ENCODE results near the gene ZNF831.

Gene ZNF831

DNA sequence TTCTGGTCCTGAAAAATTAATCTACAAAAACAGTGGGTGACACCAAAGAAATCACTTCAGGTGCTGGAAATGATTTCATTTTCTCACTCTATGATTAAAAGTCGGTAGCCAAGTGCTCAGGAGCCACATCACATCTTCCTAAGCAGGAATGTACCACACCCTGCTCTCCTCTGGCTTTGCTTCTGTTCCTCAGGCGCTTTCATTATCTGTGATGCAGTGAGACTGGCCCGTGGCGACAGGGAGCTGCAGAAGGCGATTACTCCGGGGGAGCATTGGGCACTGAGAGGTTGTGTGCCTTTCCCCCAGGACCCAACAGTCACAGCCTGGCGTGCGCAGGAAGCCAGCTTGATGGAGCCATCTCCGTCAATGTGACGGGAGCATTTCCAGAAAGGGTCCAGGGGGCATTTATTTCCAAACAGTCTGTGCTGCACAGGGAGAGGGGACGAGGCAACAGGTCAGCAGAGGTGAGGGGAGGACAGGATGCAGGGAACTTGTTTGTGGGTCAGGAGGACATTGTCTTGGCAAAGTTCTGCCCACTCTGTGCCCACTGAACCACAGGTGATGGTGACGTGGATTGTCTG lies 5.6 kb upstream of the ZNF831 start:
- DNase-seq (ENCODE audit: low read depth) = no peak

DNA sequence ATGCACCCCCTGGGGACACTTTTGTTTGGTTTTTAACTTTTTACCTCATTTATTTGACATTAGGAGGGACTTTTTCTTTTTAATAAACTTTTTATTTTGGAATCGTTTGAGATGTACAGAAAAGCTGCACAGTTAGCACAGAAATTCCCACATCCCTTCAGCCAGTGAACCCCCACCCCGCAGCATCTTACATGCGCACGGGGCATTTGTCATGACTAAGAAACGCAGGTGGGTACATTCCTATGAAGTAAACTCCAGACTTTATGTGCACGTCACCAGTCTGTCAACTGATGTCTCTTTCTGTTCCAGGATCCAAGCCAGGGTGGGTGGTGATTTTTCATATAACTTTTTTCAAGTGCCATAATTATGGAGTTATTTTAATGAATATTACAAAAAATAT lies 4.9 kb upstream of the ZNF831 start:
- DNase-seq (ENCODE audit: low read depth) = no peak

DNA sequence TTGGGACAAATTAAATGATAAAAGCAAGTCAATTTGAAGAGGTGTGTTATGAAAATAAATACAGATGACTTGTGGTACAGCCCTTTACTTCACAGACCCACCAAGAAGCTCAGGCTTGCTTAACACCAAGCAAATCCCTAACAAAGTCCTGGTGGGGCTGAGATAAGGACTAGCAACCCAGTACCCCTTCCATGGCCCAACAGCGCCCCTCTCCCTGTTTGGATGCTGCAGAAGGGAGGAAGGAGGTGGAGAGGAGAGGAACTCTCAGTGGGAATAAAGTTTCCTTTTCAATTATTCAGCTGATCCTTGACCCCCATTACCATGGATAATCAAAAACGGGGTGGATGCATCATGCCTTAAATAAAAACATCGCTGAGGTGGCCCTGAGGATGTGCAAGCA lies 4.5 kb upstream of the ZNF831 start:
- no peak for DNase-seq (ENCODE audit: low read depth)

DNA sequence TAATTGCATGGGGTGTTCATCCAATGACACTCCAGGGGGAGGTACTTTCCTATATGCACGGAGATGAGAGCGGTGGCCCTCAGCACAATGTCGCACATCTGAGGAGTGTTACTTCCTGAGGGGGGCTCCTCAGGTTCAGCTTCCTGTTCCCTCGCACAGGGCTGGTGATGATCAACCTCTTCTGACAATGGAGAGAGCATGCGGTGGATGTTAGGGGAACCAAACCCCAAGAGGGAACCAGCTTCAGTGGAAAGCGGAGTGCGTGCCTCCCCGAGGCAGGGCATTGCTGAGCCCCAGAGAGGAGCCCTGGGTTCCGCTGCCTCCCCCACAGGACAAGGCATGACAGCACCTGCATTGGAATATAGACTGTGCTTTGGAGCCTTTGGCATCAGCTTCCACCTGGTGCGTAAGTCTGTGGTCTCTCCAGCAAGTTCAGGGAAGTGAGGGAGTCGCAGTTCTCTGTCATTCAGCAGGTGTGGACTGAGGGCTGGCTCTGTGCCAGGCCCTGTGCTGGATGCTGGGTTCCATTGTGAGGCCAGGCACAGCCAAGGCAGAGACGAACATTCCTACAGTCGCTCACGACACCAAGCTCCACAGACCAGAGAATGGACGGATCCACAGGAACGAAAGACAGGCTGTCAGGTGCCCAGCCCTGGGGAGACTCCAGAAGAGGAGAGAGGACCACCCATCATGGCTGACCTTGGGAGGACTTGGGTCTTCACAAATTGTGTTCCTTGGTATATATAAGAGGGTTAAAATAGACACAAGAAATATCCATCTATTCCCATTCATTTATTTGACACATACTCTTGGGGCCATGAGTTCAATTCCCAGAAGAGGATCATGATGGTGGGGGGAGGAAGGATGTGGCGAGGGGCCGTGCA lies 3.9 kb upstream of the ZNF831 start:
- DNase-seq (ENCODE audit: low read depth) = peak; percentile 34

DNA sequence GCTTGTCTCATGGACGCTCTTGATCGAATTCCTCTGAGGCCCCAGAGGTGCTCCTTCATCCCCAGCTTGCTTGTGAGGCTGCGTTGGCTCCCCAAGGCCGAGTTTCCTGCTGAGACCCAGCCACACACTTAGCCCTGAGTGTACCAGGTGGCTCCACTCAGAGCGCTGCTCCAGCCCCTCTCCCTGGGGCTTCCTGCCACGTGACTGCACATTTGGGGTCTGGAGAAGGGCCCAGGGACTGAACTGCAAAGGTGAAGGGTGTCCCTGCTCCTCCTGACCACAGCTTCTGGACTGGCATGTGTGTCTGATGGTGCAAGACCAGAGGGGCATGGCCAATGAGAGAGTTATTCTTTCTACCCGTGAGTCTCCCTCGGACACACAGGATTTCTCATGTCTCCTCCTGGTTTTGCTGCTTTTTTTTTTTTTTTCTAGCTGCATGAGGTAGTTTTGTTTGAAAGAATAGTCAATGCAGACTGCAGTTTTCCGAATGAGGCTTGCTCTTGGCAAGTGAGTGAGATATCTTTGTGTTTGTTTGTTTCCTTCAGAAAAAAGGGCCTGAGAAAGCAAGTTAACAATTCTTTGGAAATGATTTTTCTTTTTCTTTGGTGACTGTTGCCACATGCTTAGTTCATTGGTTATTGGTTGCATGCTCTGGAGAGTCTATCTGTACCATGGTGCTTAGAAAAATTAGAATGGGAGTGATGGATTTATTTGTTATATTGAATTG lies 3.1 kb upstream of the ZNF831 start:
- no peak for DNase-seq (ENCODE audit: low read depth)

DNA sequence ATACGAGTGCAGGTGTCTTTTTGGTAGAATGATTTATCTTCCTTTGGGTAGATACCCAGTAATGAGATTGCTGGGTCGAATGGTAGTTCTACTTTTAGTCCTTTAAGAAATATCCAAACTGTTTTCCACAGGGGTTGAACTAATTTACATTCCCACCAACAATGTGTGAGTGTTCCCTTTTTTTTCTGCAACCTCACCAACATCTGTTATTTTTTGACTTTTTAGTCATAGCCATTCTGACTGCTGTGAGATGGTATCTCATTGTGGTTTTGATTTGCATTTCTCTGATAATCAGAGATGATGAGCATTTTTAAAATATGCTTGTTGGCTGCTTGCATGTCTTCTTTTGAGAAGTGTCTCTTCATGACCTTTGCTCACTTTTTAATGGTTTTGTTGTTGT lies 1.9 kb upstream of the ZNF831 start:
- DNase-seq (ENCODE audit: low read depth) = no peak

DNA sequence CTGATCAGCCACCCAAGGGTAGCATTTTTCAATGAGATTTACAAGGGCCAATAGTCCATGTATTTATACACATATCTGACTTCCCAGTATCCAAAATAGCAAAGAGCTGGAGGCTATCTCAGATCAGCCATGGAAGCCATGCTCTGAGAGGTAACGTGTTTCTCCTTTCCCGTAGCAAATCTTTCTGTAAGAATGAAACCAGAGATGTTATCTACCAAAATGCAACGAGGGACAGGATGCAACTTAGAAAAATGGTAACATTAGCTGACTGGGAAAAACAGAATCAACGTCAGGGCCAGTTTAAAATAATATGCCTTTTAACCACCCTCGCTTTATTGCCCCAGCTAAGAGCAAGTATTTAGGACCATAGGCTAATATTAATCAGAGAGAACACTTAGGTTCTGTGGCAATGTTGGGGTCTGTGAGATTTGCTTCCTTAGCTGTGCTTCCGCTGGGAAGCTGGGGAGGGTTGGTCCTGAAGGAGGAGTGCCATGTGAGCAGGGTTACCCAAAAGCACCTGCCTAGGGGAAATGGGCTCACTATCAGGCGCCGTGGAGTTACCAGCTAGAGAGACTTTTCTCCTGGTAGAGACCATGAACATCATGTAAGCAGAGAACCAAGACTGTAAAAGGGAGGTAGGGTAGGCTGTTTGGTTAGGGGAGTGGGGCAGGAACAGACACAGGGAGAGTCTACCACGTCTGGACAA lies 1.2 kb downstream of the ZNF831 start:
- DNase-seq (ENCODE audit: low read depth) = no peak

DNA sequence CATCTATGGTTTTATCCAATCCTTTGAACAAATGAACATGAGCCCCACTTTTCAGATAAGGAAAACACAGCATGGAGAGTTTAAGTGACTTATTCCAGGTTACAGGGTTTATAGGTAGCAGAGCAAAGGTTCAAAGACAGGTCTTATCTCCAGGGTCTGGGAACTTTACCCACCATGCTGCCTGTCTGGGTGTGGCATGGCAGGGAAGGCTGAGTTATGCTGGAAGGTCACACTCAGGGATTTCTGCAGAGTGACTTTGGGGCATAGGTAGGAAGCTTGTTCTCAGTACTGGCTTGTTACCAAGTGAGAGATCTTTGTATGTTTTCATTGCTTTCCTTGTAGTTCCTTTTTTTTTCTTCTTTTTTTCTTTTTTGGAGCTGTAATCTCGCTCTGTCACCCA lies 1.8 kb downstream of the ZNF831 start:
- no peak for DNase-seq (ENCODE audit: low read depth)

DNA sequence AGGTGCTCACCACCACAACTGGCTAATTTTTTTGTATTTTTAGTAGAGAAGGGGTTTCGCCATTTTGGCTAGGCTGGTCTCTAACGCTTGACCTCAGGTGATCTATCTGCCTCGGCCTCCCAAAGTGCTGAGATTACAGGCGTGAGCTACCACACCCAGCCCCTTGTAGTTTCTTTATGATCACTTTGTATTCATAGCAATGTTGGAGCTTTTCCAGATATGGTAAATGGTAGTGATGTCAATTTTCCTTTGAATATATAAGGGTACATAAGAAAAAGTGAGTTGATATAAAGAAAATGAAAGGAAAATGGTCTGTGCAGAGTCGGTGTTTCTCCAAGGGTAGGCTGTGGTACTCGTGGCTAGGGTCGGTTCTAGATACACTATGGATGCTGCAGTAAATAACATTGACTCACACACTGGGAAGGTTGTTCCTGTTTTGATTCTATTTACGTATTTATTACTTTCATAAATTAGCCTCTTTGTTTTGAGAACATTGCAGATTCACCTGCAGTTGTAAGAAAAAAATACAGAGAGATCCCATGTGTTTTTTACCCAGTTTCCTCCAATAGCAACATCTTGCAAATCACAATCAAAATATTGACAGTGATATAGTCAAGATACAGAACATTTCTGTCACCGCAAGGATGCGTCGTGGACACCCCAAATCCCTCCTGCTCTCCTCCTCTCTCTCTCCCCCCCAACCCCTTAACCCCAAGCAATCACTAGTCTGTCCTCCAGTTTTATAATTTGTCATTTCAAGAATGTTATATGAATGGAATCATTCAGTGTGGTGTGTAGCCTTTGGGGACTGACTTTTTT lies 2.5 kb downstream of the ZNF831 start:
- DNase-seq (ENCODE audit: low read depth) = no peak

DNA sequence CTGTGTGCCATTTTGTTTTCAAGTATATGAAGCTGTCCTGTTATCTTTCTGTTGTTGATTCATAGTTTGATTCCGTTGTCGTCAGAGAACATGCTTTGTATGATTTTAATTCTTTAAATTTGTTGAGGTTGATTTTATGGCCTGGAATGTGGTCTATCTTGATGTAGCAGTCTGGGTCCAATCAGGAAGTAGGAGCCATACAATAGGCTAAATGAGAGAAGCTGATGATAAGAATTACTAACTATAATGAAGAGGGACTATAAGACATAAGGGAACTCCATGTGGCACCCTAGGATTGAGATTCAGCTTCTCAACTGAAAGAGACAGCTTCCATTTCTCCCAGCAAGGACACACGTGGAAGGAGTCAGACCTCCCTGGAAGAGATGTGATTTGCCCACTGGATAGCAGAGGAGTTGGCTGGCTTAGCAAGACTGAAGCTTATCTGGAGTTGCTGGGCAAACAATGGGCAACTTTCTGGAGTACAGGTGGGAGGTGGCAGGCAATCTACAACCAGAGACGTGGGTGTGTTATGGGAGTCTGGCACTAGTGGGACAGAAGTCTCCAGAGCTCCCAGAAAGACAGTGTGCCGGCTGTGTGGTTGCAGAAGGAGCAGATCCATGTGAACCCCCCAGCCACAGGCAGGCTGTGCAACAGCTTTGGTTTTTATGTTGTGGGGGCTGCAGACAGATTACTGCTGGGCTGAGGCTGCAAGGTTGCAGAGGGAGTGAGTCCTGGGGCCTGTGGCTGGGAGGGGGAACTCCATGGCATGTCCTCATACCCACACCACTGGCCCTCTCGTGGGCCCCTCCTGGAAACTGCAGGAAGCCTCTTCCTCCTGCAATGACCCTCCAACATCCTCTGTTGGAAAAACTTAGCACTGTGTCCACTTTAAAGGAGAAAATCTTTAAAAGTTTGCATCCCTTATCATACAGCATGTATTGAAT lies 7.1 kb downstream of the ZNF831 start:
- no peak for DNase-seq (ENCODE audit: low read depth)

DNA sequence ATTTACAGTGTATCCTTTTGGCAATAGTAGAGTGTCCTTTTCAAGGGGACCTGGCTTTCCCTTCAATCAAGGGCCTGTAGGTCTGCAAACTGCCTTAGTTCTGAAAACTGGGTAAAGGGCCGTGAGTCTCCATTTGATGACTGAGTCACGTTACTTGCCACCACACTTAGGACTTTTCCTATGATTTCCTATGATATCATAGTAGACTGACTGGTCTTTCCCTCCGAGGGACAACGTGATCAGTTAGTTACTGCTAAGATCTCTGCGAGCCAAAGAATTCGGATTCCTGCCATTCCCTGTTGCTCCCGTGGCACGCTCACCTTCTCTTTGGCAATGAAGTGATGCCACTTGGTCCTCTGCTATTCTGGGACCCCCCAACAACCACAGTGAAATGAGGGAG lies 8.4 kb downstream of the ZNF831 start:
- DNase-seq (ENCODE audit: low read depth) = no peak

DNA sequence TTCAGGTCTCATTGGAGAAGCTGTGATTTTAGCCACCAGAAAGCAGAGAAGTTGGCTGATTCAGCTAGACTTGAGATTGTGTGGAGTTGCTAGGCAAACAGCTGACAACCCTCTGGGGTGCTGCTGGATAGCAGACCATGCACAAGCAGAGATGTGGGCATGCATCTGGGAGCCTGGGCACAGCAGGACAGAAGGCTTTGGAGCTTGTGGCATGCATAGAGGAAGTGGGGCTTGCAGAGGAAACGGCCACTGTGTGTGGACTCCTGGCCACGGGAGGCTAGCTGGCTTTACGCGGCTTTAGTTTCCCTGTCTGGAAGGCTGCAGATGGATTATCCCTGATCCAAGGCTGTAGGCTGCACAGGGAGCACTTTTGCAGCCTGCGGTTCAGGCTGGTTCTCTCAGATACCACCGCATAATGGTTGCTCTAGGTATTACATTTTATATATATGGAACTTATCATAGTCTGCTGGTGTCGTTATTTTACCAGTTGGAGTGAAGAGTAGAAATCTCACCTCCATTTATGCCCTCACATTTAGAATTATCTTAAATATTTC lies 10.4 kb downstream of the ZNF831 start:
- DNase-seq (ENCODE audit: low read depth) = no peak

DNA sequence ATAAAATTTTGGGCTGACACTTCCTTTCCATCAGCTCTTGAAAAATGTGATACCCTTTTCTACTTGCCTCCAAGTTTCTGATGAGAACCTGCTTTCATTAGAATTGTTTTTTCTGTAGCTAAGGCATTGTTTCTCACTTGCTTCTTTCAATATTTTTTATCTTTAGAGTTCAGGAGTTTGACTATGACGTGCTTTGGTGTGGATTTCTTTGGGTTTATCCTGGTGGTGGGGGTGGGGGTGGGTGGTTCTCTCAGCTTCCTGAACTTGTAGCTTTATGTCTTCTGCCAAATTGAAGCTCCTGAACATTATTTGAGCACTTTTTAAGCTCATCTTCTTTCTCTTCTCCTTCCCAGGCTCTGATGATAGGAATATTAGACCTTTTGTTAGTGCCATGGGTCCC lies 11.4 kb downstream of the ZNF831 start:
- DNase-seq (ENCODE audit: low read depth) = no peak

DNA sequence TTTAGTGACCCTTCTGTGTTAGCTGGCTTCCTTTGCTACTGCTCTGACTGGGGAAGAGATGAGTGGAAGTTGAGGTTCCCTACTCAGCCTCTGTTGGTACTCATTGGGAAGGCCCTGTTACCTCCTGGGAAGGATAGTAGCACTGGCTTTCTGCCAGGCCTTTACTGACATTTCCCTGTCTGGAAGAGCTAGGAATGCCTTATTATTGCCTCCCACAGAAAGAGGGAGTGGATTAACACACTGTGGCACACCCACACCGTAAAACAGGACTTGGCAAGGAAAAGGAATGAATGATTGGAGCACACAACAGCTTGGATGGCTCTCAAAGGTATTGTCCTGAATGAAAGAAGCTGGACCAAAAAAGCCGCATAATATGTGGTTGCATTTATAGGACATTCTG lies 12.2 kb downstream of the ZNF831 start:
- no peak for DNase-seq (ENCODE audit: low read depth)

DNA sequence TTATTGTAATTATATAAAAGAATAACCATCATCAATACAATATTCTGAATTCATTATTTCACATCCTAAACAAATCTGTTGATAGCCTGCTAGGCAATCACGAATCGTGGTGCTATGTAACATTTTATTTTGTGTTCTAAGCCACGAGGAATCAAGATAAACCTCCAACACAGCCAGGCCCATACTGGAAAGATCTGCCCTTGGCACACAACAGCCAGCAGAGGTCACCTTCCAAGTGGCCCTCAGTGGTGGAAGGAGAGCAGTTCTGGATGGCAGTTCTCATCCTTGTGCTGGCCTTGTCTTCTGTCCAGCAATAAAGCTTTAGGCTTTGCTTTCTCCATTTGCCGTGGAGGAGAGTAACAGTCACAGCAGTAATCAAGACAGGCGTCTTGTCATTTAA lies 13.2 kb downstream of the ZNF831 start:
- DNase-seq (ENCODE audit: low read depth) = no peak

DNA sequence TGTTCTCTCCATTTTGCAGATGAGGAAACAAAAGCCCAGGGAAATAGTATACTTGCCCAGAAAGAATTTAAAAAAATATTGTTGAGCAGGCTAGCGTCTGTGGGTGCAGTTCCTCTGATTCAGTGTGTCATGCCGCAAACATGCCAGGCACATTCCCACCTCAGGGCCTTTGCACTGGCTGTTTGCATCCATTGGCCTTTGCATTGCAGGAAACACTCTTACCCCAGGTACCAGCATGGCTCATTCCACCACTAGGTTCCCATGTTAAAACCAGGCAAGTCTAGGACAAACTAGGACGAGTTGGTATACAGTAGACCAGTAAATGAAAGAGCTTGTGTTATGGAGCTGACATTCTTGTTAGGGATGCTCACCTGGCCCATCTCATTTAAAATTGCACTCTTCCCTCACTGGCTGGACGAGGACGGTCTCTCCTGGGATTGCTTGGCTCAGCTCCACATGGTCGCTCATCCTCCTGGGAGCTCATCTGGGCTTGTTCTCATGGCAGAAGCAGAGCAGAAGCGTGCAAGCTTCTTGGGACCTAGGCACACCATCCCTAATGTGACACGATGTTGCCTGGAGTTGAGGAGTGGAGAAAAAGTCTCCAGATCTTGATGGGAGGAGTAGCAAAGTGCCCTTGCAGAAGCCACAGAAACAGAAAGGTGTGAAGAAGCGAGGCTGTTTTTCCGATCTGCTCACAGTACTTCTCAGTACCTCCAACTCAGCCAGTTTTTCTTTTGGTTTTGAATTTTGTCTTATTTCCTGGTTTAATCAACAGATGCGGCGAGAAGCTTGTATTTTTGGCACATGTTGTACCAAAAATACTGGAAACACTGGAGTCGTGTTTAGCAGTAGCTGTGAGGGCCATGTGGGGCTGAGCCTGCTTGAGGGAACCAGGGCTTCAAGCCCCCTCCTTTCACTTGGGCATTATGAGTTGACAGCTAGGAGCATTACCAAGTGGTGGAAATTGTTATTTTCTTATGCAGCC lies 13.9 kb downstream of the ZNF831 start:
- no peak for DNase-seq (ENCODE audit: low read depth)

DNA sequence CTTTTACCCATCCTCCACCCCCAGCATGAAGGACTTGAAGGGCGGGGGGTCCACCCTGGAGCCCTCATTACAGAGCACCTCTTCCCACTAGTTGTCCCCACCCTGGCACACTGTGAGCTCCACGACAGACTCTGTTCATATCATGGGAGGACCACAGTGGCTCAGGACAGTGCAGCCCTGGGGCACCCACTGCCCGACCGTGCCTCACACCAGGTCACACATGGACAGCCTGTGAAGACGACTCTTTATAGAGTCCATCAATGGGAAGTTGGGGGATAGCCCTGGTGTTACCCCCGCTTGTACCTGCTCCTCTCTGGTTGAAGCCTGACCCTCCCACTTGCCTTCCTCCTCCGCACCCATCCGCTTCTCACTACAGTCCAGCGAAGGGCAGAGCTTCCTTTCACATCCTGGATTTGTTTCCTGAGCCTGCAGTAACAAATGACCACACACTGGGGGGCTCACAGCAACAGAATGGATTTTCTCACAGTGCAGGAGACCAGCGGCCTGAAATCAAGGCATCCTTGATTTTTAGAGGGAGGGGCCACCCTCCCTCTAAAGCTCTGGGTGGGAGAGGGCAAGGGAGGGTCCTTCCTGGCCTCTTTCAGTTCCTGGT lies 15.5 kb downstream of the ZNF831 start:
- DNase-seq (ENCODE audit: low read depth) = no peak

DNA sequence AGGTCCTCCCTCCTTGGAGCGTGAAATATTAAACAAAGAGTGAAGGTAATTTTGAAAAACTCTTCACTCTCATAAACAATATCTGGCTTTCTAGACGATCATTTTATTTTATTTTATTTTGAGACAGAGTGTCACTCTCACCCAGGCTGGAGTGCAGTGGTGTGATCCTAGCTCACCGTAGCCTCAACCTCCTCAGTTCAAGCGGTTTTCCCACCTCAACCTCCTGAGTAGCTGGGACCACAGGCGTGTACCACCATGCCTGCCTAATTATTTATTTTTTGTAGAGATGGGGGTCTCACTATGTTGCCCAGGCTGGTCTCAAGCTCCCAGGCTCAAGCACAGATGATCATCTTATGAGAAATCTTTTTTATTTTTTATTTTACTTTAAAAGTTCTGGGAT lies 16.4 kb downstream of the ZNF831 start:
- DNase-seq (ENCODE audit: low read depth) = no peak

DNA sequence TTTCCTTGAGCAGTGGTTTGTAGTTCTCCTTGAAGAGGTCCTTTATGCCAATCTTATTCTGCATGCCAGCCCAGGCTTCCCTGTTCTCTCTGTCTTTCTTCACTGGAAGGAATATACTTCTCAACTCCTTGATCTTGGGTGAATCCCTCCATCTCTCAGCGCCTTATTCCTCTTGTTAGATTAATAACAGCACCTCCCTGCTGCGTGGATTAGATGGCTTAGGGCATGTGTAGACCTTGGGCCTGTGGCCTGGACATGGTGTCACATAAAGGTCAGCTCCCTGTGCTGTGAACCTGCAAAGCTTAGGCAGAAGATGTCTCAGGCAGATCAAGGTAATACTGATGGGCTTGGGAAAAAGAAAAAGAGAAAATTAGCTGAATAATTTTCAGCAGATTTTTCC lies 18.3 kb downstream of the ZNF831 start:
- no peak for DNase-seq (ENCODE audit: low read depth)
